GM18907 (cell line): Measurements from ENCODE around the gene IFT20.
"Not testable (repeated sequence)": the region's sequence is repeated elsewhere in the genome, so short reads cannot be mapped to it uniquely, and the experiment has no call there.

Experiments used
- ATAC-seq: cut with Tn5 transposase; IDR thresholded peaks from one replicate; pipeline ENCODE4 v1.9.1; 2021; ENCODE audit warnings: mild to moderate bottlenecking, moderate library complexity; ENCODE audit not compliant: unreplicated experiment

Gene IFT20

DNA sequence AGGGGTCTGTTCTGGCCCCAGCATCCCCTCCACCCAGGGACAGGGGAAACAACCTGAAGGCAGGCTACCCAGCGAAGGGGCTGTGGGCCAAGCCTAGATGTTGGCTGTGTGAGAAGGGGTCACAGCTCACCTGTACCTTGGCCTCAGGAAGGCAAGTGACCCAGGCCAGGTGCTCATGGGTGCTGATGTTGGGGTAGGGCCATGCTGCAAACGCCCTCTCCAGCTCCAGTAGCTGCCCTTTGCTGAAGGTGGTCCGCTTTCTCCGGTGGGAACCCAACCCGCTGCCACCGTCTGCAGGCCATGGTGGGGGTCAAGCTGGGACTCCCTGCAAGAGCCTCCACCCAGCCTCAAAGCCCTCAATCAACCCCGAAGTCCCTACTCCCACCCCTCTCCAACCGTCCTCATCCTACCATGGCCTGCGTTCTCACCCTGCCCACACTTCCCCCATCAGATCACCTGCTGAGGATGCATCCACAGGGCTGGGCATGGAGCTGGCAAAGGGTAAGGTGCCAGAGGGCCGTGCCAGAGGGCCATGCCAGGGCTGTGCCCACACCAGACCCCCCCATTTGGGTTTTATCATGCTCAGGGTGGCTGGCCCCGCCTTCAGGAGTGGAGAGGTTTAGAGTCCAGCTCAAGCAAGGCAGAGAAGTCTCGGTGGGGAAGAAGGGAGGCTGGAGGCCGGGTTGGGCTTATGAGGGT lies 29.5 kb upstream of the IFT20 start, which contains the start of gene SEBOX:
SEBOX (minus strand) TSS at position 535 of the 699 bp plus-strand sequence; CDS start at position 487, 48 bp downstream.
- no peak for ATAC-seq

DNA sequence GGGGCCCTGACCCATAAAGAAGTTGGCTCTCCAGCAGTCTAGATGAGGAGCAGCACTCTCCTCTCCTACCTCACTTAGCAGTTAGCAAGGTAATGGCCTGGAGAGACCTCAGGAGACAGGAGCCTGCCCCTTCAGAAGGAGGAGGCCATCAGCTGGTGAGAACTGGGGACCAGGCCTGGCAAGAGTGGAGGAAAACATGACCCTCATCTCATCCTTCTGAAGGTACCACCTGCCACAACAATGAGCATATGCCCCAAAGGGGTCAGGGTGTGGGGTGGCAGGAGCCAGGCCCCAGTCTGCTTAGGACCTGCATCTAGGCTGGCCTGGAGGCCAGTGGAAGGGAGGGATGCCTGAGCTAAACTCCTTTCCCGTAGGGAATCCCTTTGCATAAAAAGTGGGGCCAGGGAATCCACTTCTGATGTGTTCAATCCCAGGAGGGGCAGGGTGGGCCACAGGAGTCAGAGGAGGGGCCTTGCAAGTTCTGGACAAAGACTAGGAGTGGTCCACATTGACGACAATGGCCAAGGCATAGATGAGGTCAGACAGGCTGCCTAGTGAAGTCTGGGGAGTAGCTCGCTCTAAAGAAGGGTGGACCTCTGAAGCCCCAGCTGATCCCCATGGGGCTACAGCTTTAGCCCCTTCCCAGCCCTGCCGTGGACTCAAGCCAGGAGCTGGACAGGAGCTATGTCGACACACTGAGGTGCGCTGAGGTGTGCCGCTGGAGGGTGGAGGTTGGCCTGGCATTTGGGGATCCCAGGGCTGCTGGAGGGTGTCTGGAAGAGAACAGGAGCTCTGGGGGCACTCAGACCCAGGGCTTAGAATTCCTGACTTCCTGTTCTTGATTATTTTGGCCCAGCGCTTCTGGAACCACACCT lies 28.7 kb upstream of the IFT20 start:
- ATAC-seq, result no peak

DNA sequence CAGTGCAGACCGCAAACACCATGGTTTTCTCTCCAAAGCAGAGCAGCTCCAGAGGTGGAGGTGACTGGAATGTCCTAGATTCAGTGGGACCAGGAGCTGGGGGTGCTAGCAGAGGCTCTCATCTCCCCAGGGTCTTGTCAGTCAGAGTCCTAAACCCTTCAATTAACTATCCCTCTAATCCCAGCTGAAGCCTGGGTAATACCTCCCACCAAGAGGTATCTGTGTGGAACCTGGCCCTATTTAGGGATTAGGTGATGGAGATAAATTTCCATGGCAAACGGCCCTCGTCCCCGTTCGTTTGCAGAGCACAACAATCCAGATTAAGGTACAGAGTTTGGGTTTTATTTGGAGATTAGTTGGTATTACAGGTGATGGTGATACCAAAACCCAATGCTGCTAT lies 27.9 kb upstream of the IFT20 start:
- no peak for ATAC-seq

DNA sequence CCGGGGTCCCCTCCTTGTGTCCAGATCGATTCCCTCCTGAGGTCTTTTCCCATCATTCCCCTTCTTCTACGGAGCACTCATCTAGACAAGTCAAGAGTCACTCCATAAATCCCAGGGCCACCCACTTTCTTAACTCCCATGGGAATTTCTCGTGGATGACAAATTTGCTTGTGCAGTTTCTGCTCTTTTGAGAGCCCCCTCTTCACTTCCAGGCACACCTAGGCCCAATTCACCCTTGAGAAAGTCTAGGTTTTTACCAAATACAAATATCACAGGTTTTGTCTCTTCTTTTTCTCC lies 22.6 kb upstream of the IFT20 start:
- no peak for ATAC-seq

DNA sequence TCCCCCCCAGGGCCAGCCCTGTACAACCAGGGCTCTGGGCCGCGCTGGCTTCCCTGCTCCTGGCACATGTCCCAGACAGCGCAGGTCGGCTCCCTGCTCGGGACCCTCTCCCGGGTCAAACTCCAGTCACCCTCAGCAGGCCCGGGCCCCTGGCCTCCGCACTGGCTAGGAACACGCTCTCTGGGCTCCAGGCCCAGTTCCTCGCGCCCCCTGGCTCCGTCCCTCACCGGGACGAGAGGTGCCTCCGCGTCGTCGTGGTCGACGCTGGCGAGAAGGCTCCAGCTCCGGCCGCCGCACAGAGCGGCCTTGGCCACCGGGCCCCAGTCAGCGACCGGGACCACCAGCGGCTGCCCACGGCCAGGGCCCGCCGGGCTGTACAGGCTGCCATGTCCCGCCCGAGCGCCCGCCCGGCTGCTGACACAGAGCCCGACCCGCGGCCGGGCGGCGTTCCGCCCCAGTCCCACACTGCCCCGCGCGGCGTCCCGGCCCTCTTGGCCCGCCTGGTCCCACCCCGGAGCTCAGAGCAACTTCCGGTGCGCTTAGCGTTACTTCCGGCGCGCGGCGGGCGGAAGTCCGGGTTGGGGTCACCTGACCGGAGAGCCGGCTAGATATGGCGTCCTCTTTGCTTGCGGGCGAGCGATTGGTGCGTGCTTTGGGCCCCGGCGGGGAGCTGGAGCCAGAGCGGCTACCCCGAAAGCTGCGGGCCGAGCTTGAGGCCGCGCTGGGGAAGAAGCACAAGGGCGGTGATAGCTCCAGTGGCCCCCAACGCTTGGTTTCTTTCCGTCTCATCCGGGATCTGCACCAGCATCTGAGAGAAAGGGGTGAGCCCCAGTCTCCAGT lies 22.0 kb upstream of the IFT20 start, which contains the start of gene POLDIP2:
POLDIP2 (minus strand) TSS at position 467 of the 840 bp plus-strand sequence; CDS start at position 388, 79 bp downstream.
- ATAC-seq, result peak; percentile 95

DNA sequence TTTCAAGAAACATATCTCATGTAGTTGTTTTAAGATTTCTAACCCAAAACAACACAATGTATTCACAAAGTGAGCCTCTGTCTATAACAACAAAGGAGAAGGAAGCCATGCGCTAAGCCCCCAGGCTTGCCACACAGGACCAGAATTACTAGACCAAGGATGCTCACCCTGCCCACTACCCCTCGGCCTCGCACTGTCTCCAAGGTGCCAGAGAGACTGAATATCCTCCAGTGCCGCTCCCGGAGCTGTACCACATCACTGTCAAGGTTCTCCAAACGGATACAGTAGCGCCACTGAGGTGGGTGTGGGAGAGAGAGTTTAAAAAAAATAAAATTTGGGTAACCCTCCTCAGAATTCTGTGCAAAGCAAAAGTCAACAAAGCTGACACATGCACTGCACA lies 15.0 kb upstream of the IFT20 start:
- no peak for ATAC-seq

DNA sequence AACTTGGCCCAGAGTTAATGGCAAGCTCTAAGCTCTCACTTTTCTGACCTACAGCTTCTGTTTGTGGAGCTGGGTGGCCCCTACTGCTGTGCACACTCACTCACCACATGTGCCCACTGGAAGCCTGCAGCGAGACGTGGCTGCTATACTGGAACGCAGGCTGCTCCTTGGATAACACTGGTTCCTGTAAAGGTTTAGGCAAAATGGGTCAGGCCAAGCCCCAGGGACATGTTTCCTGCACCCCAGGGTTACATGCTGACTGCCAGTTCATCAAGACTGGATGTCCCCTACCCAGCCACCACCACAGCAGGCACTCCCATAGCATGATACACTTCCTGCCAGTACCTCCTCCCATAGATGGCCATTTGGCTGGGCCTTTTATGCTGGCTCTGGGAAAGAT lies 13.7 kb upstream of the IFT20 start:
- no peak for ATAC-seq

DNA sequence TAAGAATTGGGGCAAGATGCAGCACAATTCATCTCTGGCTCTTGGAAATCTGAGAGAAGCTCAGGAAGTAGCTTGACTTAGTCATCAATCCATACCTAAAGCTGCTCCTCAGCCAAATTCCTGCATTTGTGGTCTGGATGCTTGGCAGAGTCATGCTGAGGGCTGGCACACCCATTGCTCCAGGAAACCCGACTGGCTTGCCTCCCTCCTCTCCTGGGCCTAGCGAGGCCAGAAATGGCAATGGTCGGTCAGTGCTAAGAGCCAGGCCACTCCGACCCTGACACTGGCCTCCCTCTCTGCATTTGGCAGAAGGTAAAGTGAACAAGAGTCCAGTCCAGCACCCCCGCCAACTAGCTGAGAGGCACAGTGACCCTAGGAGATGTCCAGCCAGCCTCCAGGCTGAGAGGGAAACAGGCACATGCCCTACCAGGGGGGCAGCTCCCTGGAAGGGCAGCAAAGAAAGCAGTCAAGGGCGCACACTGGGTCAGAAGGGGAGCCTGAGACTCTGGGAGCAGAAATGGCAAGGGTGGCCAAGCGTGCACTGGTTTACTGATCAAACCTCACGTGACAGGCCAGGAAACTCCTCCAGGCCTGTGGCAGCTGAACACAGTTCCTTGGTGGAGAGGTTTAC lies 12.1 kb upstream of the IFT20 start:
- ATAC-seq, result no peak

DNA sequence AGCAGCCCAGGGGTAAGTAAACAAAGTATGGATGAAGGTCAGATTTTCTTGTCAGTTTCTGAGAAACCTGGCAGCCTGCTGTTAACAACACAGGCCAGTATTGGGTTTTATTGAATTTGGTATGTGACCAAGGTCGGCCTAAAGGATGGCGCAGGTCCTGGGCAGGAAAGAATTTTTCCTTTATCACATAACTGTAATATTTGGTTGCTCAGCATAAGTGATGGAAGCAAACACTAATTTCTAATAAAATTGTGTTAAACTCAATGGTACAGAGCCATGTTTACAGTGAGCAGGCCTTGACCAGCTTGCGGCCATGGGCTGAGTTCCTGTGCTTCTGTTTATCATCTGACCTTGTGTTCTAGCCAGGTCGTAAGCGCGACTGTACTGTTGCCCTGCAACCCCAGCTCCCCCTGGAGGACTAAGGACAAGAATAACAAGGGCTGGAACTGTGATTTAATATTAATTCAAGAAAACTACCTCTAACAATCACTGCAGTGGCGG lies 11.5 kb upstream of the IFT20 start:
- ATAC-seq, result no peak

DNA sequence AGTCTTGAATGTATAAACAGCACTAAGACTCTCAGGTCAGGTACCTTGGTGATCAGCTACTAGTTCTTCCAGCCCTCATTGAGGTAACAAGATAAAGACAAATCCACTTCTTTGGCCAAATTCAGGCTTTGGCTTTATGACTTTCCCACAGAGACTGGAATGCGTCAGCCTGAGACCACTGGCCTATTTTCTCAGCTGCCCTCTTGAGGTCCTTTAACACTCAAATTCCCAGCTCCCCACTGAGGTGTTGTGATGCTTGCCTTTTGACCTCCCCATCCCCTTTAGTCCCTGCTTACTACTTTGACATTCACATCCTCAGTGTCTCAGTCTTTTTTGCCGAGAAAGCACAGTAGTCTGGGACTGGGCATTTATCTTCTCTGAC lies 10.9 kb upstream of the IFT20 start:
- ATAC-seq, result no peak

DNA sequence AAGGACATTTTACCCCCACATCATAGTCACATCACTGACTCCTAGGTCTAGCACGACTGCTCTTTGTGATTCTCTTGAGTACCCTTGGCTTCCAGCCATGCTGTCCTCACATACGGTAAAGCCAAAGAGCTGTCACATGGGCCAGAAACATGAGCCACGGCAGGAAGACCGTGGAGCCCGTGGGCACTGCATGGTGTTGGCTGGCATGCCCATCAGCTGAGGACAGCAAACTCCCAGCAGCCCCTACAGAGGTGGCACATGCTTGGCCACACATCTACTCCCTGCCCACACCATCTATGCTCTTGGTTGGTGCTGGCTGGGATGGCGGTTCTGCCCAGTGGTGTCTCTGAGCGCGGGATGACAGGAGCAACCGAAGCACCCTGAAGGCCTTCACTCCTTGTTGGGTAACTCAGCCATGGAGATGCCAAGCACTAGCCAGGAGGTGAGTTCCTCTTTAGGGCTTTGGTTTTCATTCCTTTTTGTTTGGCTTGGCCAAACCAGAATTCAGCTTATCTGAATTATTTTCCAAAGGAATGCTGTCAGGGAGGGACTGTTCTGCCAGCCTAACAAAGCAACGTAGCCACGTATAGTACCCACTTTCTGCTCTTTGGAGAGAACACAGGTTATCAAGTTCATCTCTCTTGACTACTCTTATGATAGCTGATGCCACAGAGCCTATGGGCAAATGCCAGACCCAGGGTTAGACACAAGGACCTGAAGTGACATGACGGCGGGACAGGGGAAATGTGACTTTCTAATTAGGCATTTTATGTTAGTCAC lies 10.3 kb upstream of the IFT20 start:
- ATAC-seq, result no peak

DNA sequence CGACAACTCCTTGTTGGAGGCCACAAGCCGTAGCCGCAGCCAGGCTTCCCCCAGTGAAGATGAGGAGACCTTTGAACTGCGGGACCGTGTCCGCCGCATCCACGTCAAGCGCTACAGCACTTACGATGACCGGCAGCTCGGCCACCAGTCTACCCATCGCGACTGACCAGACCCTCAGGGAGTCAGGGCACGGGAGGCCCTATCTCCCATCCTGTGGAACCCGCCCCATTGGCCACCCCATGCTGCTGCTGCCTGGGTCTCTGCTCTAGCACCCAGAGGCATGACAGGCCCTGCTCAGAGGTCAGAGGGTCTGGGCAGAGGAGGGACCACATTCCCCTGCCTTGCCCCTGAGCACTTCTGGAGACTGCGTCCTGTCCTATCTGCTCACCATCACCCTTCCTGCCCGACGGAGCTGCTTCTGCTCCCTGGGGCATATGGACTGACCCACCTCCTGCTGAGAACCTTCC lies 9.2 kb upstream of the IFT20 start:
- ATAC-seq, result no peak

DNA sequence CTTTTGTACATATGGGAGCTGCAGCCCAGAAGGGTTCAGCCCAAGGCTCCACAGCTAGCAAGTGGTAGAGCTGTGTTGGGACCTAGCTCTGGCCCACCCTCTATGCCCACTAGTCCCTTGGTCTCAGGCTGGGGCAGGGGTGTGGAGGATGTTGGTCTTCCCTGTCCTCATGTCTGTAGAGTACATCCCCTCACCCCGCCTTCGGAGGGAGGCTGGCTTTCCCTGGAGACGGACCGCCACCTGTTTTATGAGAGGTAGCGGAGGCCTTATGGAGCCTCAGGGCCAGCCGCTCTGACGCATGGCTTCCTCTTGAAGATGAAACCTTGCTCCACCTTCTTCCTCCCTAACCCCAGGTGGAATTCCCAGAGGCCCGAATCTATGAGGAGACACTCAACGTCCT lies 8.7 kb upstream of the IFT20 start:
- ATAC-seq, result no peak

DNA sequence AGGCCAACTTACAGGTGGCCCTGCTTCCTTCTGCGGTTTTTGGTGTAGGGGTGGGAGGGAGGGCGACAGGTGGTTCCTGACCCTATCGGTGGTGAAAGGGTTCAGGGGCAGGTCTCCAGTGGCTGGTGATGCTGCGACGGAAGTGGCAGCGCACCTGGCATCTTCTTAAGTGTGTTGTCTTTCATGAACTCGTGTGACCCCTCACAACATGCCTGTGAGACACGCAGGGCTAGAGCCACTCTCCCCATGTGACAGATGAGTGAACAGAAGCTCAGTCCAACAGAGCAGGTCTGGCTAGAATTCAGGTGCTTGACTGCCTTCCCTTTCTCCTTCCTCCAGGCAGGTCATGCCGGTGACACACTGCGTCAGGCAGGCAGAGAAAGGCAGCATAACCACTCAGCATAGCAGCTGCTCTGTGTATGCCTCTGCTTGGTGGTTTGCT lies 8.2 kb upstream of the IFT20 start:
- ATAC-seq, result no peak

DNA sequence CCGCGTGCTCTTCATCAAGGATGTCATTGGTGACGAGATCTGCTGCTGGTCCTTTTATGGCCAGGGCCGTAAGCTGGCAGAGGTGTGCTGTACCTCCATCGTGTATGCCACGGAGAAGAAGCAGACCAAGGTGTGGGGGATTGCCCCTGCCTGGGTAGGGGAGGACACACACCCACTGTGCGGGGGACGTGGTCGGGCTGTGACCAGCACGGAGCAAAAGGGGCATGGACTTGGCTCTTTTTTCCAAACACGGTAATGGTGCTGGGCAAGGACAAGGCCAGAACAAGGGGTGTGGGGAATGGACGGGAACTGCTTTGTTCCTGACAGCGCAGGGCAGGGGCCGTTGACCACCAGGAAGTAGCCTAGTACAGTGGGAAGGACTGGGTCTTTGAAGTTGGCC lies 7.0 kb upstream of the IFT20 start:
- no peak for ATAC-seq

DNA sequence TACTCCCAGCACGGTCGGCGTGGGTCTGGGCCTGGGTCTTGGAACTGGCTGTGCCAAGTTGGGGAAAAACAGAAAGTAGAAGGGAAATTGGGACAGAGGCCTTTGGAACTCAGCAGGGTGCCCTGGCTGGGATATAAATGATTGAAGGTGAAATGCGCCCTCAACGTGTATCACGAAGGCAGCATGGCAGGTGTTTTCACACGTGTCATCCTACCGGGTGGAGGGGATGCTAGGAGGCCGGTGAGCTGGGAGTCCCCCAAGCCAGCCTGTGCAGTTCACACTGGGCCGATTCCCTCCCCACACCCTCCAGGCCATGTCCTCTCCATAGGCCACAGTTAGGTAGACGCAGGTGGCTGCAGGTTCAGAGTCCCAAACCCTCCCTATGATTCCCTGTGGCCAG lies 6.2 kb upstream of the IFT20 start:
- no peak for ATAC-seq

DNA sequence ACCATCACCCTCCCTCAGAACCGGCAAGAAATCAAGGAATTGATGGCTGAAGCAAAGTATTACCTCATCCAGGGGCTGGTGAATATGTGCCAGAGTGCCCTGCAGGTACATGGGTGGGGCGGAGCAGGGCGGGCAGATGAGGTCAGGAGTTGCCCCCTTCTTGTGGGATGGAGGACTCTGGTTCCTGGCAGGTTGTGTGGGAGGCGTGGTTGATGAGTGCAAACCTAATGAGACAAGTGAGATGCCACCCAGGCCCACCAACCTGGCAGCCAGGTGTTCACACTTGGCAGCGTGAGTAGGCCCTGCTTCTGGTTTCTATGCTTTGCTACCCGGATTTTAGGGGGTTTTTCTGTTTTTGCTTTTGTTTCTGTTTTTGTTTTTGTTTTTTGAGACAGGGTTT lies 5.1 kb upstream of the IFT20 start:
- no peak for ATAC-seq

DNA sequence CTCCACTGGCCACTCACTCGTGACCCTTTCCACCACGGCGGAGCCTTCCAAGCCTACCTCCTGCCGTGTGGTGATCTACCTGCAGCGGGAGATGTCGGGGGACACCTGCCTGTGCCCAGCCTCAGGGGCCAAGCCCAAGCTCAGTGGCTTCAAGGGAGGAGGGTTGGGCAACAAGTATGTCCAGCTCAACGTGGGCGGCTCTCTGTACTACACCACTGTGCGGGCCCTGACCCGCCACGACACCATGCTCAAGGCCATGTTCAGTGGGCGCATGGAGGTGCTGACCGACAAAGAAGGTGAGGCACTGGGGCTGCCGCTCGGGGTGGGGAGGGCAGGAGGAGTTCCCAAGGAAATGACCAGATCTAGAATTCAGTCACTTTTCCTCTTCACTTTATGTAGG lies 4.2 kb upstream of the IFT20 start:
- ATAC-seq, result no peak

DNA sequence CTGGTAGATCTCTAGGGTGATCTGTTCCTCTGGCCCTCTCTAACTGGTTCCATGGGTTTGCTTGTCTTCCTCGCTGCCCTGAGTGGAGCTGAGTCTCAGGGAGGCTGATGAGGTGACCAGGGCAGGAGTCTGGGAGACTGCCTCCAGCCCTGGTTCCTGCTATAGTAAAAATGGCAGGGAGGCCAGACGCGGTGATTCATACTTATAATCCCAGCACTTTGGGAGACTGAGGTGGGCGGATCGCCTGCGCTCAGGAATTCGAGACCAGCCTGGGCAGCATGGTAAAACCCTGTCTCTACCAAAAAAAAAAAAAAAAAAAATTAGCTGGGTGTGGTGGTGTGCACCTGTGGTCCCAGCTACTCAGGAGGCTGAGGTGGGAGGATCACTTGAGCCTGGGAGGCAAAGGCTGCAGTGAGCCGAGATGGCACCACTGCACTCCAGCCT lies 3.5 kb upstream of the IFT20 start:
- ATAC-seq, result not testable (repeated sequence)
